Measurements from ENCODE around the gene ARFGEF3. TPM values are rescaled to one million over a fixed set of nuclear protein-coding genes. Genes with fewer than 3 reads are reported as not detected.

The ARFGEF3 gene
- total RNA-seq, 4 donors from 2014 or later, result 1.2 to 3.3 (median 2.2) TPM

DNA sequence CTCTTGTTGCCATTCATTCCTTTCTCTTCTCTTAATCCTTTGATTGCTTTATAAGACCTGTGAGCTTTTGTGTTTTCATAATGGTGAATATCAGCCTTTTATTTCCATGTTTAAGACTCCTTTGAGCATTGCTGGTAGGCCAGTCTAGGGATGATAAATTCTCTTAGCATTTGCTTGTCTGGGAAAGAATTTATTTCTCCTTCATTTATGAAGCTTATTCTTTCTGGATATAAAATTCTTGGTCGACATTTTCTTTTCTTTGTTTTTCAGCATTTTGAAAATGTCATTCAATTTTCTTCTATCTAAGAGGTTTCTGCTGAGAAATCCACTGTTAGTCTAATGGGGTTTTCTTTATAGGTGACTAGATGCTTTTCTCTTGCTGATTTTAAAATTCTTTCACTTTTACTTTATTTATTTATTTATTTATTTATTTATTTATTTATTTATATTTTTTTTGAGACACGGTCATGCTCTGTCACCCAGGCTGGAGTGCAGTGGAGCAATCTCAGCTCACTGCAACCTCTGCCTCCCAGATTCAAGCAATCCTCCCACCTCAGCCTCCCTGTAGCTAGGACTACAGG, 15.0 kb downstream of the ARFGEF3 start:
- no peak for TF ChIP-seq EP300 (IDR thresholded peaks at IDR 0.05)
- TF ChIP-seq, protein P1, sequence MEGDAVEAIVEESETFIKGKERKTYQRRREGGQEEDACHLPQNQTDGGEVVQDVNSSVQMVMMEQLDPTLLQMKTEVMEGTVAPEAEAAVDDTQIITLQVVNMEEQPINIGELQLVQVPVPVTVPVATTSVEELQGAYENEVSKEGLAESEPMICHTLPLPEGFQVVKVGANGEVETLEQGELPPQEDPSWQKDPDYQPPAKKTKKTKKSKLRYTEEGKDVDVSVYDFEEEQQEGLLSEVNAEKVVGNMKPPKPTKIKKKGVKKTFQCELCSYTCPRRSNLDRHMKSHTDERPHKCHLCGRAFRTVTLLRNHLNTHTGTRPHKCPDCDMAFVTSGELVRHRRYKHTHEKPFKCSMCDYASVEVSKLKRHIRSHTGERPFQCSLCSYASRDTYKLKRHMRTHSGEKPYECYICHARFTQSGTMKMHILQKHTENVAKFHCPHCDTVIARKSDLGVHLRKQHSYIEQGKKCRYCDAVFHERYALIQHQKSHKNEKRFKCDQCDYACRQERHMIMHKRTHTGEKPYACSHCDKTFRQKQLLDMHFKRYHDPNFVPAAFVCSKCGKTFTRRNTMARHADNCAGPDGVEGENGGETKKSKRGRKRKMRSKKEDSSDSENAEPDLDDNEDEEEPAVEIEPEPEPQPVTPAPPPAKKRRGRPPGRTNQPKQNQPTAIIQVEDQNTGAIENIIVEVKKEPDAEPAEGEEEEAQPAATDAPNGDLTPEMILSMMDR (IDR thresholded peaks at IDR 0.05), result no peak
- no peak for TF ChIP-seq POLR2AphosphoS5 (IDR thresholded peaks at IDR 0.05)
- no peak for TF ChIP-seq POLR2A (IDR thresholded peaks at IDR 0.05; ENCODE audit: low read depth)
- no peaks in the 10 kb centered on the region for H3K36me3 ChIP-seq
- WGBS, result 91% methylated on average over 2 of the region's 2 CpGs
- H3K9me3 ChIP-seq, result peaks cover 0 to 28% (median 24%) of the 10 kb centered on the region in 4 donors
- no peaks in the 10 kb centered on the region for H3K4me1 ChIP-seq
- intact Hi-C loops (cut with DNase I), result no loop called here
- DNase-seq (ENCODE audit: extremely low spot score), result no peak
- no peaks in the 10 kb centered on the region for H3K27me3 ChIP-seq
- H3K4me3 ChIP-seq, result no peak overlapping the region
- no peak overlapping the region for H3K27ac ChIP-seq (replicated peaks in 1 of 4)

GRCh38 chr6:138182939-138183789, 21.4 kb downstream of the ARFGEF3 start:
- peak; percentile 53 for DNase-seq (ENCODE audit: extremely low spot score)
- no peak overlapping the region for H3K4me3 ChIP-seq
- H3K27ac ChIP-seq (replicated peaks in 1 of 4), result no peak overlapping the region
- TF ChIP-seq, protein P1 (IDR thresholded peaks at IDR 0.05), result no peak
- no peak for TF ChIP-seq POLR2AphosphoS5 (IDR thresholded peaks at IDR 0.05)
- TF ChIP-seq EP300 (IDR thresholded peaks at IDR 0.05), result no peak
- TF ChIP-seq POLR2A (IDR thresholded peaks at IDR 0.05; ENCODE audit: low read depth), result no peak
- WGBS, result 80% methylated on average over 8 of the region's 8 CpGs
- H3K36me3 ChIP-seq, result no peaks in the 10 kb centered on the region
- peaks cover 0 to 10% (median 3%) of the 10 kb centered on the region in 4 donors for H3K9me3 ChIP-seq
- no peaks in the 10 kb centered on the region for H3K4me1 ChIP-seq
- intact Hi-C loops (cut with DNase I), result no loop called here
- no peaks in the 10 kb centered on the region for H3K27me3 ChIP-seq

- Histone ChIP-seq H3K9me3 (peaks cover 0 to 6% (median 0%) of the 10 kb centered on the region in 4 donors), H3K36me3 (no peaks in the 10 kb centered on the region), H3K4me3 (no peak overlapping the region), H3K27me3 (no peaks in the 10 kb centered on the region), H3K4me1 (no peaks in the 10 kb centered on the region), H3K27ac (replicated peaks in 1 of 4) (no peak overlapping the region)
- DNase-seq (ENCODE audit: extremely low spot score), result peak; percentile 66
- TF ChIP-seq, protein P1 (IDR thresholded peaks at IDR 0.05), result no peak
- no peak for TF ChIP-seq EP300 (IDR thresholded peaks at IDR 0.05)
- no peak for TF ChIP-seq POLR2A (IDR thresholded peaks at IDR 0.05; ENCODE audit: low read depth)
- no peak for TF ChIP-seq POLR2AphosphoS5 (IDR thresholded peaks at IDR 0.05)
- 84% methylated on average over 4 of the region's 4 CpGs for WGBS
- intact Hi-C loops (cut with DNase I), result no loop called here
These were observed 22.0 kb downstream of the ARFGEF3 start for GRCh38 chr6:138183790-138184134.

DNA sequence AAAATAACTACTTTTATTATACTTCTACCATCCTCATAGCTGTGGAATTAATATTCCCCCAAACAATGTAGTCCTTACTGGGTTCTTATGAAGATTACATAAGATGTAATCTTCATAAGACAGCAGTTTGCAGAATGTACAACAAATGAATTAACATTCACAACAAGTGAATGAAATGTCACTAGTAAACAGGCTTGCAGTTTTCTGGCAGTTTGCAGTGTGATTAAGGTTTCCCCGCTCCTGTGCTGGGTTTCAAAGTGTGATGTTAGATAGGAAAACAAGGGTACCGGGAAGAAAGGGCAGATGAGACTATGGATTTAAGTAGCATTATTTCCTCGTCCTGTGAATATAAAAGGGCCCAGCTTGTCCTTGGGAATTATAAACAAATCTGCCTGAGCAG, 22.5 kb downstream of the ARFGEF3 start:
- no peak overlapping the region for H3K27ac ChIP-seq (replicated peaks in 1 of 4)
- H3K4me1 ChIP-seq, result no peaks in the 10 kb centered on the region
- no peaks in the 10 kb centered on the region for H3K27me3 ChIP-seq
- peaks cover 0 to 2% (median 0%) of the 10 kb centered on the region in 4 donors for H3K9me3 ChIP-seq
- peak; percentile 42 for DNase-seq (ENCODE audit: extremely low spot score)
- WGBS, result 87% methylated on average over 3 of the region's 3 CpGs
- no peak for TF ChIP-seq POLR2AphosphoS5 (IDR thresholded peaks at IDR 0.05)
- TF ChIP-seq, protein P1 (IDR thresholded peaks at IDR 0.05), result no peak
- no peak for TF ChIP-seq EP300 (IDR thresholded peaks at IDR 0.05)
- no peak for TF ChIP-seq POLR2A (IDR thresholded peaks at IDR 0.05; ENCODE audit: low read depth)
- H3K36me3 ChIP-seq, result no peaks in the 10 kb centered on the region
- no peak overlapping the region for H3K4me3 ChIP-seq
- intact Hi-C loops (cut with DNase I), result no loop called here
